Lower lobe of right lung (tissue), 2 donors: ENCODE results near the gene PHACTR1. TPM values are rescaled to one million over a fixed set of nuclear protein-coding genes. Genes with fewer than 3 reads are reported as not detected.
"Not testable (repeated sequence)": the region's sequence is repeated elsewhere in the genome, so short reads cannot be mapped to it uniquely, and the experiment has no call there.

Experiments
- ATAC-seq, 2 donors: fragments of 200-7000 bp; cut with Tn5 transposase; one replicate each; pipeline ENCODE4 v1.9.1; 2020 to 2022; ENCODE audit warnings: mild to moderate bottlenecking in 2 of 2, moderate library complexity in 2 of 2
- DNase-seq: peaks from one replicate; pipeline ENCODE4 v3.0.0-alpha.2; 2020
- H3K27ac ChIP-seq: fragments of 200-600 bp; one replicate; pipeline ENCODE4 v1.8.0; 2022
- H3K27me3 ChIP-seq: fragments of 200-600 bp; one replicate; pipeline ENCODE4 v1.8.0; 2022; ENCODE audit warnings: low read depth
- H3K36me3 ChIP-seq: fragments of 200-600 bp; one replicate; pipeline ENCODE4 v1.8.0; 2022; ENCODE audit warnings: mild to moderate bottlenecking
- H3K4me1 ChIP-seq: fragments of 200-600 bp; one replicate; pipeline ENCODE4 v1.8.0; 2022
- H3K4me3 ChIP-seq: fragments of 200-600 bp; one replicate; pipeline ENCODE4 v1.8.0; 2022; ENCODE audit warnings: mild to moderate bottlenecking
- H3K9me3 ChIP-seq: fragments of 200-600 bp; one replicate; pipeline ENCODE4 v1.8.0; 2022
- intact Hi-C: fragments of 100-400 bp; cut with DNase I; formaldehyde crosslinking; loops from one replicate; pipeline ENCODE4 v1.11.0; 2022
- total RNA-seq: library from RNA; stranded (reverse); fragmentation: NEBNext Ultra II Directional; extraction: Animal tissue kit (Norgen Biotek cat#: 25700); gene quantifications from one replicate; pipeline ENCODE4 v1.2.1, GENCODE V29; 2021
- TF ChIP-seq, protein P1 (sequence below): fragments of 200-600 bp; IDR thresholded peaks from one replicate; pipeline ENCODE4 v1.8.0; 2022; ENCODE audit warnings: antibody characterized with exemption, mild to moderate bottlenecking
- donor health status: DM: no; HTN: yes; CAD: no; lungs with severe emphysema.

The PHACTR1 gene
- total RNA-seq, 1 donor from 2014 or later: 91.0 TPM

DNA sequence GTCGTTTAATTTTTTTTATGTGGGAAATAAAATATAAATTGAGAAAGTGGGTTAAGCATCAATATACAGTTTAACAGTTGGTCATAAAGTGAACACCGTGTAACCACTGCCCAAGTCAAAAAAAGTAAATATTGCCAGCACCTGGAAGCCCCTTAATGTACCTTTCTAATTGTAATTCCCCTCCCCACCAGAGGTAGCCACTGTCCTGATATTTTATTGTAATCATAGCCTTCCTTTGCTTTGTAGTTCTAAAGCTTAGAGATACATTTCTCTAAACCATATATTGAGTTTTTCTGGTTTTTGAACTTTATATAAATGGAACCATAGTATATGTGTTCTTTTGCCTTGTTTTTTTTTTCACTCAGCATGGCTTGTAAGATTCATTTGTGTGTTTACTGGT, 431.2 kb downstream of the PHACTR1 start:
- TF ChIP-seq, protein P1, sequence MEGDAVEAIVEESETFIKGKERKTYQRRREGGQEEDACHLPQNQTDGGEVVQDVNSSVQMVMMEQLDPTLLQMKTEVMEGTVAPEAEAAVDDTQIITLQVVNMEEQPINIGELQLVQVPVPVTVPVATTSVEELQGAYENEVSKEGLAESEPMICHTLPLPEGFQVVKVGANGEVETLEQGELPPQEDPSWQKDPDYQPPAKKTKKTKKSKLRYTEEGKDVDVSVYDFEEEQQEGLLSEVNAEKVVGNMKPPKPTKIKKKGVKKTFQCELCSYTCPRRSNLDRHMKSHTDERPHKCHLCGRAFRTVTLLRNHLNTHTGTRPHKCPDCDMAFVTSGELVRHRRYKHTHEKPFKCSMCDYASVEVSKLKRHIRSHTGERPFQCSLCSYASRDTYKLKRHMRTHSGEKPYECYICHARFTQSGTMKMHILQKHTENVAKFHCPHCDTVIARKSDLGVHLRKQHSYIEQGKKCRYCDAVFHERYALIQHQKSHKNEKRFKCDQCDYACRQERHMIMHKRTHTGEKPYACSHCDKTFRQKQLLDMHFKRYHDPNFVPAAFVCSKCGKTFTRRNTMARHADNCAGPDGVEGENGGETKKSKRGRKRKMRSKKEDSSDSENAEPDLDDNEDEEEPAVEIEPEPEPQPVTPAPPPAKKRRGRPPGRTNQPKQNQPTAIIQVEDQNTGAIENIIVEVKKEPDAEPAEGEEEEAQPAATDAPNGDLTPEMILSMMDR: no peak
- H3K9me3 ChIP-seq: no peaks in the 10 kb centered on the region
- no peak for ATAC-seq
- no peak for DNase-seq
- H3K4me1 ChIP-seq: no peaks in the 10 kb centered on the region
- H3K27me3 ChIP-seq: no peaks in the 10 kb centered on the region
- no peaks in the 10 kb centered on the region for H3K36me3 ChIP-seq
- no peak overlapping the region for H3K4me3 ChIP-seq
- intact Hi-C loops: no loop called here
- no peak overlapping the region for H3K27ac ChIP-seq

DNA sequence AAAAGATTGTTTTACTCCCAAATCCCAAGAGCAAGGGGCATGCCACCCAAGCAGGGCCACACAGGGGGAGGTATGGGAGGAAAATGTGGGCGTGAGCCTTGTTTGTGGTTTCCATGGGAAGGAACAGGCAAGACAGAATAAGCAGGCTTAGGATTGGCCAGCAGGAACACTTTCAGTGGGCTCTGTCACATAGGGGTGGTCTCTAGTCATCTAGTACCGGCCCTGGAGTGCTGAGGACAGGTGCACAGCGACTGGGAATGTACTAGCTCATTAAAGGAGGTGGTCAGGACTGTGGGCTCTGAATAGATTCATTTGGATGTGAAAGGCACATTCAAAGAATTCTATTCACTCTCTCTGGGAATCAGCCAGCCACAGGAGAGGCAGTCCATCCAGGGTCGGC, 436.2 kb downstream of the PHACTR1 start:
- no peak overlapping the region for H3K27ac ChIP-seq
- intact Hi-C loops: no loop called here
- TF ChIP-seq, protein P1: no peak
- H3K36me3 ChIP-seq: no peaks in the 10 kb centered on the region
- ATAC-seq: no peak
- H3K4me3 ChIP-seq: no peak overlapping the region
- no peak for DNase-seq
- H3K4me1 ChIP-seq: no peaks in the 10 kb centered on the region
- no peaks in the 10 kb centered on the region for H3K27me3 ChIP-seq
- H3K9me3 ChIP-seq: no peaks in the 10 kb centered on the region

DNA sequence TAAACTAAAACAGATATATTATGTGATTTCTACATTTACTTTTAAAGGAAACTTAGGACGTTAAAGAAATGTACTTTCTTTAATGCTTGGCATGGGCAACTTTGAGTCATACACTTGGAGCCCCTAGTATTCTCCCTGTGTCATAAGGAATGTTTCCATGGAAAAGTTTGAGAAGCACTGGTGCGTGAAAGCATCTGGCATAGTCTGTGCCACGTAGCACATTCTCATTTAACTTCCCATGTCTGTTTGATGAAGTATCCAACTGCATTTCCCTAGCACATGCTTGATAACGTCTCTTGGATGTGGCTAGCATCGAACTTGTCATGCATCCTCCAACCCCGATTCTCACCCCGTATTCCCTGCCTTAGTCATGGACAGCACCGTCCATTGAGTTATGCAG, 439.8 kb downstream of the PHACTR1 start:
- DNase-seq: no peak
- ATAC-seq: no peak
- Histone ChIP-seq H3K27me3 (no peaks in the 10 kb centered on the region), H3K4me3 (no peak overlapping the region), H3K9me3 (no peaks in the 10 kb centered on the region), H3K36me3 (no peaks in the 10 kb centered on the region), H3K4me1 (no peaks in the 10 kb centered on the region), H3K27ac (no peak overlapping the region)
- intact Hi-C loops: no loop called here
- TF ChIP-seq, protein P1: no peak

DNA sequence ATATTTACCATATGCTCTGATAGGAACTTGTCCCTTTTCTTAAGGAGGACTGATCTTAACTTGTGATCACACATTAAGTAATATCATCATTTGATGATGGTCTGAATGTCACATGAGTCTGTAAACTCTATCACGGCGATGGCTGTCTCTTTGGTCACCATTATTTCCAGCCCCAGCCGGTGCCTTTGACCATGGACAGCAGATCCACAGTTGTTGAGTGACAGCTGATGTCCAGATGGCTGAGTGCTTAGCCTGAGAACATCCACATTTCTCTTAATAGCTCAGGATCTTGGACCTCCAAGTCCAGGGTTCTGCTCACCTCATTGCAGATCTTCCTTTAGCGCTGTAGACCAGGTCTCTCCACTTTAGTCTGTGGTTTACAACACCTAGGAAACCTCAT, 440.7 kb downstream of the PHACTR1 start:
- no peak overlapping the region for H3K27ac ChIP-seq
- H3K27me3 ChIP-seq: no peaks in the 10 kb centered on the region
- DNase-seq (no peak), ATAC-seq (no peak)
- TF ChIP-seq, protein P1: no peak
- no peaks in the 10 kb centered on the region for H3K36me3 ChIP-seq
- no peaks in the 10 kb centered on the region for H3K4me1 ChIP-seq
- no peaks in the 10 kb centered on the region for H3K9me3 ChIP-seq
- no peak overlapping the region for H3K4me3 ChIP-seq
- intact Hi-C loops: no loop called here

DNA sequence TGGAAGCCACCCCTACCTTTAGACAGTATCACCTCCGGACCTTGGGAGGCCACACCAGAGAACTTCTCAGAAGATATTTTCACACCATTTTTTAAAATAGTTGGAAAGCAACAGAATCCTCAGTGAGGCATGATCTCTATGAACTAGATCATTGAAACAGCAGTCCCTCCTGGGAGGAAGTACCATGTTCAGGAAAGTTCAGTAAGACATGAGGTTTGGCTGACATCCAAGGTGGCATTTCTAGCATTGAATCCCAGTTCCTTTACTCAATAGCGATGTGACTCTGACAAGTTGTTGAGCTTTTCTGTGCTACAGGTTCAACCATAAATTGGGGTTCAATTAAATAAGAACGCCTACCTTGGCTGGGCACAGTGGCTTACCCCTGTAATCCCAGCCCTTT, 442.7 kb downstream of the PHACTR1 start:
- Histone ChIP-seq H3K27me3 (no peaks in the 10 kb centered on the region), H3K36me3 (no peaks in the 10 kb centered on the region), H3K4me1 (no peaks in the 10 kb centered on the region), H3K4me3 (no peak overlapping the region), H3K9me3 (no peaks in the 10 kb centered on the region), H3K27ac (no peak overlapping the region)
- DNase-seq: no peak
- intact Hi-C loops: no loop called here
- no peak for ATAC-seq
- TF ChIP-seq, protein P1: no peak

DNA sequence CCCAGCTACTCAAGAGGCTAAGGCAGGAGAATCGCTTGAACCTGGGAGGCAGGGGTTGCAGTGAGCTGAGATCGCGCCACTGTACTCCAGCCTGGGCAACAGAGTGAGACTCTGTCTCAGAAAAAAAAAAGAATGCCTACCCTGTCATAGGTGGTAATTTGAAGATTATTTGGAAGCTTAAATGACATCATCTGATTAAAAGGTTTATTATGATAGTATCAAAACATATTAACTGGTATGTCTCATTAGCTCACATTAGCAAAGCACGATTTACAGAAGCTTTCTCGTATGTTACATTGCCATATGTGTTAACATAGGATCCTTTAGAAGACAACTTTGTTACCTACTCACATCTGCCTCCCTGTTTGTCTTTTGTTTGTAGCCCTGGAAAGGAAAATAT, 443.3 kb downstream of the PHACTR1 start:
- H3K27me3 ChIP-seq, DNase-seq, H3K4me1 ChIP-seq, ATAC-seq, H3K36me3 ChIP-seq, H3K9me3 ChIP-seq, intact Hi-C loops, H3K4me3 ChIP-seq, H3K27ac ChIP-seq: not testable (repeated sequence)
